Skin epidermis (tissue), 12 donors: ENCODE data around the gene HEPACAM.

Experiments used
- H3K27ac ChIP-seq, 21 experiments: fragments of 200-600 bp; sonication (generic) in 11 of 21; one replicate each; pipeline ENCODE4 v1.5.0; 2020; ENCODE audit warnings: mild to moderate bottlenecking in 3 of 21, inconsistent platforms in 2 of 21, moderate library complexity in 2 of 21
- H3K4me3 ChIP-seq, 7 experiments: fragments of 200-600 bp; sonication (generic) in 2 of 7; one replicate each; pipeline ENCODE4 v1.5.0; 2020; ENCODE audit warnings: inconsistent platforms in 2 of 7, mild to moderate bottlenecking in 2 of 7, moderate library complexity in 1 of 7

Gene HEPACAM

DNA sequence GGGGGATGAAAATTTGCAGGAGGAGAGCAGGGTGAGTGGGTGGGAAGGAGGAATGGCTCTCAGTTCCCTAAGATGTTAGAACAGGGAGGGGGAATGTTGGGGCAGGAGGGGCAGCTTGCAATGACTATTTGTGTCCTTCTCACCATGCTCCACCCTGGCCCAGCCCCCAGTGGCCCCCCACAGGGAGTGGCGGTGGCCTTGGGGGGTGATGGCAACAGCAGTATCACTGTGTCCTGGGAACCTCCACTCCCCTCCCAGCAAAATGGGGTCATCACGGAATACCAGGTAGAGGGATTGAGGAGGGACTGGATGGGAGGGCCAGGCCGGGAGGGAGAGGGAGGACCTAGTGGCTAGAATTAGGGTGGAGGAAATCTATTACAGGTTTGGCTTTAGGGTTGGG lies 60.4 kb downstream of the HEPACAM start:
- no peak overlapping the region for H3K27ac ChIP-seq
- peak overlapping the region in 1 of 7 experiments; percentile 51 for H3K4me3 ChIP-seq

GRCh38 chr11:124874571-124875255 lies 61.1 kb downstream of the HEPACAM start:
- Histone ChIP-seq H3K4me3 (no peak overlapping the region), H3K27ac (no peak overlapping the region)

DNA sequence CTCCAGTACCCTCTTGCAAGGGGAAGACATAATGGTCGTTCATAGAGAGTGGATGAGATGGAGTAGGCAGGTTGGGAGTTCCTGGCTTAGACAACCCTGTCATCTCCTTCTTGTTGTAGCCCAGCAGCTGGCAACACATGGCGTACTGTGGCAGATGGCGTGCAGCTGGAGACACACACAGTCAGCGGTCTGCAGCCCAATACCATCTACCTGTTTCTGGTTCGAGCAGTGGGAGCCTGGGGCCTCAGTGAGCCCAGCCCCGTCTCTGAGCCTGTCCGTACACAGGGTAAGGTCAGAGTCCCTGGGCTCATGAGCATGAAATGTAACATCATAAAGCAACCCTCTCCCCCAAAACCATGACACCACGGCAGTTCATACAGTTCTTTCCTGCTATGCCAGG lies 61.9 kb downstream of the HEPACAM start:
- Histone ChIP-seq H3K27ac (no peak overlapping the region), H3K4me3 (no peak overlapping the region)

GRCh38 chr11:124872741-124873140 lies 63.1 kb downstream of the HEPACAM start:
- Histone ChIP-seq H3K4me3 (no peak overlapping the region), H3K27ac (no peak overlapping the region)

- H3K4me3 ChIP-seq = no peak overlapping the region
- no peak overlapping the region for H3K27ac ChIP-seq
Measured at GRCh38 chr11:124872280-124872679, 63.6 kb downstream of the HEPACAM start.

DNA sequence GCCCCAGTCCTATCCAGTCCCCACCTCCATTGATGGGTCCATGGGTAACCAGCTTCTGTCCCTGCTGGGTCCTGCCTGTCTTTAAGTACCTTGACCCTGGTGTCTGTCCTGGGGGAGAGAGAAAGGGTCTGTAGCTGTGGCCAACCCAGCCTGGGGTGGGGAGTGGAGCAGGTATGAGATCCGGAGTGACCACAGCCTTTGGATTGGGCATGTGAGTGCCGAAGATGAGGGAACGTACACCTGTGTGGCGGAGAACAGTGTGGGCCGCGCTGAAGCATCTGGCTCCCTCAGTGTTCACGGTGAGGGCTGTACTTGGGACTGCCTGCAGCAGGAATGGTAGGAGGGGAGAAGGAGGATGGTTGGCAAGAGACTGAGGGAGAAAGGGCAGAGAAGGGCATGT lies 65.4 kb downstream of the HEPACAM start:
- no peak overlapping the region for H3K27ac ChIP-seq
- no peak overlapping the region for H3K4me3 ChIP-seq

GRCh38 chr11:124869856-124870387 lies 65.9 kb downstream of the HEPACAM start:
- Histone ChIP-seq H3K4me3 (no peak overlapping the region), H3K27ac (no peak overlapping the region)

GRCh38 chr11:124869331-124869730 lies 66.5 kb downstream of the HEPACAM start:
- no peak overlapping the region for H3K27ac ChIP-seq
- H3K4me3 ChIP-seq = no peak overlapping the region
